Measurements from ENCODE around the gene SHROOM3. TPM values are rescaled to one million over a fixed set of nuclear protein-coding genes. Genes with fewer than 3 reads are reported as not detected.
A peak's percentile ranks its signal among the peaks of the same experiment; 100 is the strongest.
"Not testable (repeated sequence)": the region's sequence is repeated elsewhere in the genome, so short reads cannot be mapped to it uniquely, and the experiment has no call there.

The SHROOM3 gene
- total and polyA plus RNA-seq, 2 donors (not counting 3 experiments of a cell fraction or from before 2014, with no cell fraction given): 2.7 to 6.7 TPM

GRCh38 chr4:76449833-76450232, 14.8 kb downstream of the SHROOM3 start:
- no peaks in the 10 kb centered on the region for H3K9me1 ChIP-seq (replicated peaks; ENCODE audit: control insufficient read depth, extremely low read depth, insufficient read depth, low read length)
- BruUV-seq (replicated peaks): no TSS peak
- peaks cover 24% of the 10 kb centered on the region for H3K4me1 ChIP-seq (ENCODE audit: control insufficient read depth, extremely low read depth, insufficient read depth, low read length)
- H4K20me1 ChIP-seq (replicated peaks; ENCODE audit: control insufficient read depth, extremely low read depth, insufficient read depth, low read length): no peaks in the 10 kb centered on the region
- peak overlapping the region; percentile 69 for H3K4me2 ChIP-seq (ENCODE audit: insufficient read depth, low read length)
- no peak overlapping the region for H3K4me3 ChIP-seq (replicated peaks in 1 of 3; ENCODE audit: insufficient read depth in 1 of 3, low read depth in 1 of 3, low read length in 3 of 3)
- POLR2A ChIA-PET: no interaction called here
- dilution Hi-C loops (cut with MboI; ENCODE audit: extremely low pct_ligation_motif_present, low sequenced_read_pairs) (no loop called here), intact Hi-C loops (cut with micrococcal nuclease) (no loop called here)
- TF ChIP-seq GATA2 (IDR thresholded peaks at IDR 0.05; ENCODE audit: insufficient read depth, insufficient read length, low read depth, low read length) (no peak), EZH2 (IDR thresholded peaks at IDR 0.05; ENCODE audit: borderline replicate concordance, low read depth, low read length, severe bottlenecking) (no peak), JUN (IDR thresholded peaks at IDR 0.05; ENCODE audit: borderline replicate concordance, insufficient read depth, insufficient read length, low read depth) (no peak), MYC (IDR thresholded peaks at IDR 0.05; ENCODE audit: low read depth, low read length) (no peak), POLR2A (IDR thresholded peaks at IDR 0.05; ENCODE audit: low read depth, low read length) (no peak), MAX (IDR thresholded peaks at IDR 0.05; ENCODE audit: insufficient read depth, insufficient read length) (no peak)
- H3K27ac ChIP-seq (ENCODE audit: insufficient read depth, low read depth, low read length): no peak overlapping the region
- H2AFZ ChIP-seq (ENCODE audit: low read depth, low read length): no peak overlapping the region
- H3K36me3 ChIP-seq (ENCODE audit: control insufficient read depth in 2 of 2, extremely low read depth in 1 of 2, insufficient read depth in 2 of 2, low read length in 2 of 2): no peaks in the 10 kb centered on the region
- no peak for FAIRE-seq
- no peak for DNase-seq (ENCODE audit: low read depth, low spot score)
- no peaks in the 10 kb centered on the region for H3K9me3 ChIP-seq (replicated peaks; ENCODE audit: control insufficient read depth, insufficient read depth, low read length)
- no peaks in the 10 kb centered on the region for H3K79me2 ChIP-seq (ENCODE audit: control insufficient read depth, insufficient read depth, low read length)
- no peak overlapping the region for H3K9ac ChIP-seq (replicated peaks; ENCODE audit: extremely low read depth, insufficient read depth, low read length)
- H3K27me3 ChIP-seq (ENCODE audit: control insufficient read depth in 2 of 2, insufficient read depth in 2 of 2, low read length in 2 of 2): peaks cover 4 to 10% of the 10 kb centered on the region in 2 experiments
- CTCF ChIA-PET: interaction anchor here (1.0 to 1.5 kb wide), 5 partner anchors 10 to 36 kb away, joined by 3 to 6 read pairs (median 3); no protein-coding TSS in a partner anchor

DNA sequence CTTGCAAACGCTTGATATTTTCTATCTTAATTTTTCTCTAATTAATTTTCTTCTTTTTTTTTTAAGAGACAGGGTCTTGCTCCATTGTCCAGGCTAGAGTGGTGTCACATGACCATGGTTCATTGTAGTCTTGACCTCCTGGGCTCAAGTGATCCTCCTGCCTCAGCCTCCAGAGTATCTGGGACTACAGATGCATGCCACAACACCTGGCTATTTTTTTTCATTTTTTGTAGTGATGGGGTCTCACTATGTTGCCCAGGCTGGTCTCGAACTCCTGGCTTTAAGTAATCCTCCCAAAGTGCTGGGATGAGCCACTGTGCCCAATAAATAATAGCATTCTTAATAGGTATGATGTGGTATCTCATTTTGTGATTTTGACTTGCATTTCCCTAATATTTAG, 18.2 kb downstream of the SHROOM3 start:
- dilution Hi-C loops (cut with MboI; ENCODE audit: extremely low pct_ligation_motif_present, low sequenced_read_pairs) (no loop called here), intact Hi-C loops (cut with micrococcal nuclease) (no loop called here)
- peaks cover 20% of the 10 kb centered on the region for H3K4me1 ChIP-seq (ENCODE audit: control insufficient read depth, extremely low read depth, insufficient read depth, low read length)
- no peaks in the 10 kb centered on the region for H3K36me3 ChIP-seq (ENCODE audit: control insufficient read depth in 2 of 2, extremely low read depth in 1 of 2, insufficient read depth in 2 of 2, low read length in 2 of 2)
- FAIRE-seq (no peak), DNase-seq (ENCODE audit: low read depth, low spot score) (no peak)
- no peaks in the 10 kb centered on the region for H3K9me3 ChIP-seq (replicated peaks; ENCODE audit: control insufficient read depth, insufficient read depth, low read length)
- no peak overlapping the region for H3K27ac ChIP-seq (ENCODE audit: insufficient read depth, low read depth, low read length)
- no peaks in the 10 kb centered on the region for H3K9me1 ChIP-seq (replicated peaks; ENCODE audit: control insufficient read depth, extremely low read depth, insufficient read depth, low read length)
- H3K27me3 ChIP-seq (ENCODE audit: control insufficient read depth in 2 of 2, insufficient read depth in 2 of 2, low read length in 2 of 2): peaks cover 0 to 5% of the 10 kb centered on the region in 2 experiments
- H3K4me3 ChIP-seq (replicated peaks in 1 of 3; ENCODE audit: insufficient read depth in 1 of 3, low read depth in 1 of 3, low read length in 3 of 3): no peak overlapping the region
- no TSS peak for BruUV-seq (replicated peaks)
- no peaks in the 10 kb centered on the region for H4K20me1 ChIP-seq (replicated peaks; ENCODE audit: control insufficient read depth, extremely low read depth, insufficient read depth, low read length)
- H3K4me2 ChIP-seq (ENCODE audit: insufficient read depth, low read length): no peak overlapping the region
- POLR2A ChIA-PET: no interaction called here
- no peaks in the 10 kb centered on the region for H3K79me2 ChIP-seq (ENCODE audit: control insufficient read depth, insufficient read depth, low read length)
- H3K9ac ChIP-seq (replicated peaks; ENCODE audit: extremely low read depth, insufficient read depth, low read length): no peak overlapping the region
- CTCF ChIA-PET: no interaction called here
- no peak for TF ChIP-seq FOS (IDR thresholded peaks at IDR 0.05; ENCODE audit: borderline replicate concordance, insufficient read depth, low read length)
- no peak for TF ChIP-seq JUN (IDR thresholded peaks at IDR 0.05; ENCODE audit: borderline replicate concordance, insufficient read depth, insufficient read length, low read depth)
- TF ChIP-seq MAX (IDR thresholded peaks at IDR 0.05; ENCODE audit: insufficient read depth, insufficient read length): no peak
- no peak for TF ChIP-seq GATA2 (IDR thresholded peaks at IDR 0.05; ENCODE audit: insufficient read depth, insufficient read length, low read depth, low read length)
- no peak for TF ChIP-seq MYC (IDR thresholded peaks at IDR 0.05; ENCODE audit: low read depth, low read length)
- H2AFZ ChIP-seq (ENCODE audit: low read depth, low read length): no peak overlapping the region

DNA sequence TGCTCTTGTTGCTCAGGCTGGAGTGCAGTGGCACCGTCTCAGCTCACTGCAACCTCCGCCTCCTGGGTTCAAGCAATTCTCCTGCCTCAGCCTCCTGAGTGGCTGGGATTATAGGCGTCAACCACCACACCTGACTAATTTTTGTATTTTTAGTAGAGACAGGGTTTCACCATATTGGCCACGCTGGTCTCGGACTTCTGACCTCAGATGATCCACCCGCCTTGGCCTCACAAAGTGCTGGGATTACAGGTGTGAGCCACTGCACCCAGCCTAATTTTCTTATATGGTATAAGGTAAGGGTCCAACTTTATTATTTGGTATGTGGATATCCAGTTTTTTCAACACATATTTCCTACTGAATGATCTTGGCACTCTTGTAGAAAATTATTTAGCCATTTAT, 19.0 kb downstream of the SHROOM3 start:
- H3K9me3 ChIP-seq (replicated peaks; ENCODE audit: control insufficient read depth, insufficient read depth, low read length); H3K79me2 ChIP-seq (ENCODE audit: control insufficient read depth, insufficient read depth, low read length); H3K9me1 ChIP-seq (replicated peaks; ENCODE audit: control insufficient read depth, extremely low read depth, insufficient read depth, low read length); H3K4me2 ChIP-seq (ENCODE audit: insufficient read depth, low read length); intact Hi-C loops (cut with micrococcal nuclease); H3K27me3 ChIP-seq (ENCODE audit: control insufficient read depth in 2 of 2, insufficient read depth in 2 of 2, low read length in 2 of 2); DNase-seq (ENCODE audit: low read depth, low spot score); H4K20me1 ChIP-seq (replicated peaks; ENCODE audit: control insufficient read depth, extremely low read depth, insufficient read depth, low read length); H3K4me3 ChIP-seq (replicated peaks in 1 of 3; ENCODE audit: insufficient read depth in 1 of 3, low read depth in 1 of 3, low read length in 3 of 3); H2AFZ ChIP-seq (ENCODE audit: low read depth, low read length); CTCF ChIA-PET; FAIRE-seq; H3K36me3 ChIP-seq (ENCODE audit: control insufficient read depth in 2 of 2, extremely low read depth in 1 of 2, insufficient read depth in 2 of 2, low read length in 2 of 2); BruUV-seq (replicated peaks); POLR2A ChIA-PET; H3K9ac ChIP-seq (replicated peaks; ENCODE audit: extremely low read depth, insufficient read depth, low read length); H3K27ac ChIP-seq (ENCODE audit: insufficient read depth, low read depth, low read length); dilution Hi-C loops (cut with MboI; ENCODE audit: extremely low pct_ligation_motif_present, low sequenced_read_pairs): not testable (repeated sequence)
- peaks cover 12% of the 10 kb centered on the region for H3K4me1 ChIP-seq (ENCODE audit: control insufficient read depth, extremely low read depth, insufficient read depth, low read length)

Data from endothelial cell of umbilical vein (primary cell).